B cell (primary cell): ENCODE measurements around the gene ADI1. TPM values are rescaled to one million over a fixed set of nuclear protein-coding genes. Genes with fewer than 3 reads are reported as not detected.

Source experiments
- ATAC-seq: fragments of 200-7000 bp; cut with Tn5 transposase; one replicate; pipeline ENCODE4 v1.10.0; 2021; ENCODE audit warnings: low read depth, mild to moderate bottlenecking, moderate number of reproducible peaks, moderate library complexity
- CTCF ChIA-PET: fragments of 350-600 bp; sonication (Branson Sonifier 250); formaldehyde crosslinking; loops from one replicate; lab custom pipeline; 2021; ENCODE audit warnings: antibody characterized with exemption, inconsistent platforms; lab: Charles Lee
- POLR2A ChIA-PET: fragments of 350-600 bp; sonication (Branson Sonifier 250); formaldehyde crosslinking; loops from one replicate; lab custom pipeline; 2021; ENCODE audit warnings: antibody characterized with exemption; lab: Charles Lee
- DNase-seq: peaks from one replicate; pipeline ENCODE4 v3.0.0; 2013
- H2AFZ ChIP-seq: 2 replicates; pipeline ENCODE4 v1.6.1; 2012; ENCODE audit warnings: mild to moderate bottlenecking, low read depth, low read length; ENCODE audit not compliant: insufficient read depth, poor library complexity, severe bottlenecking
- H3K27ac ChIP-seq, 2 donors: 1 replicate in 1 of 2; 2 replicates in 1 of 2; pipeline ENCODE4 v1.5.1; 2012 to 2013; ENCODE audit warnings: low read length in 2 of 2, mild to moderate bottlenecking in 2 of 2, moderate library complexity in 1 of 2
- H3K27me3 ChIP-seq, 4 experiments: fragments of 200-600 bp in 1 of 4; sonication (generic) in 1 of 4; replicated peaks in 1 of 4; 1 replicate in 2 of 4; 2 replicates in 2 of 4; pipeline versions ENCODE4 v1.6.1 to v1.7.0; 2013 to 2016; ENCODE audit warnings: low read length in 3 of 4, mild to moderate bottlenecking in 2 of 4, mixed read lengths in 1 of 4, moderate library complexity in 1 of 4; ENCODE audit not compliant: insufficient read depth in 4 of 4, control insufficient read depth in 3 of 4; ENCODE audit errors: control extremely low read depth in 1 of 4
- H3K36me3 ChIP-seq, 2 experiments: replicated peaks in 1 of 2; 1 replicate in 1 of 2; 2 replicates in 1 of 2; pipeline versions ENCODE4 v1.6.1 to v1.7.1; 2013; ENCODE audit warnings: low read length in 1 of 2; ENCODE audit not compliant: insufficient read depth in 2 of 2, control insufficient read depth in 1 of 2; ENCODE audit errors: control extremely low read depth in 1 of 2, extremely low read depth in 1 of 2
- H3K4me1 ChIP-seq, 2 donors: fragments of 200-600 bp in 1 of 2; sonication (generic) in 1 of 2; 1 replicate in 1 of 2; 2 replicates in 1 of 2; pipeline versions ENCODE4 v1.5.1 to v1.6.1; 2013 to 2017; ENCODE audit warnings: low read length in 2 of 2; ENCODE audit not compliant: control insufficient read depth in 2 of 2, insufficient read depth in 2 of 2
- H3K4me2 ChIP-seq: replicated peaks from 2 replicates; pipeline ENCODE3; 2012; ENCODE audit warnings: mild to moderate bottlenecking, low read depth, low read length; ENCODE audit not compliant: poor library complexity, severe bottlenecking
- H3K4me3 ChIP-seq, 5 experiments: fragments of 200-600 bp in 1 of 5; sonication (generic) in 1 of 5; 1 replicate in 3 of 5; 2 replicates in 2 of 5; pipeline versions ENCODE4 v1.5.1 to v1.7.0; 2011 to 2016; ENCODE audit warnings: low read length in 4 of 5, mild to moderate bottlenecking in 4 of 5, low read depth in 2 of 5, control low read depth in 1 of 5, moderate library complexity in 1 of 5; ENCODE audit not compliant: insufficient read depth in 1 of 5; ENCODE audit errors: control extremely low read depth in 1 of 5, extremely low read depth in 1 of 5
- H3K79me2 ChIP-seq: fragments of 200-600 bp; sonication (generic); one replicate; pipeline ENCODE4 v1.6.0; 2016; ENCODE audit warnings: low read length; ENCODE audit not compliant: control insufficient read depth, insufficient read depth
- H3K9ac ChIP-seq: fragments of 200-600 bp; sonication (generic); 2 replicates; pipeline ENCODE4 v1.6.1; 2017; ENCODE audit warnings: mild to moderate bottlenecking, low read length, moderate library complexity
- H3K9me3 ChIP-seq, 3 donors: one replicate each; pipeline versions ENCODE4 v1.6.1 to v1.7.1; 2013; ENCODE audit warnings: low read length in 2 of 3; ENCODE audit not compliant: control insufficient read depth in 2 of 3, insufficient read depth in 1 of 3; ENCODE audit errors: control extremely low read depth in 1 of 3
- H4K20me1 ChIP-seq: 2 replicates; pipeline ENCODE4 v1.6.0; 2012; ENCODE audit warnings: mild to moderate bottlenecking, low read length; ENCODE audit not compliant: insufficient read depth, control insufficient read depth, poor library complexity, severe bottlenecking
- H3K27ac Mint-ChIP-seq: one replicate; pipeline ENCODE4 v1.8.0; 2021; ENCODE audit warnings: mixed read lengths
- H3K27me3 Mint-ChIP-seq: one replicate; pipeline ENCODE4 v1.8.0; 2021; ENCODE audit warnings: mixed read lengths
- H3K4me1 Mint-ChIP-seq: one replicate; pipeline ENCODE4 v1.8.0; 2021; ENCODE audit warnings: mixed read lengths
- H3K4me3 Mint-ChIP-seq: one replicate; pipeline ENCODE4 v1.8.0; 2021; ENCODE audit warnings: mixed read lengths
- H3K9me3 Mint-ChIP-seq: one replicate; pipeline ENCODE4 v1.8.0; 2022; ENCODE audit warnings: mixed read lengths; ENCODE audit not compliant: insufficient read depth
- CTCF ChIP-seq: fragments of 200-600 bp; IDR thresholded peaks from one replicate; pipeline ENCODE4 v1.8.0; 2022; ENCODE audit warnings: antibody characterized with exemption, mild to moderate bottlenecking
- EZH2 ChIP-seq: IDR thresholded peaks from 2 replicates; pipeline ENCODE4 v1.6.1; 2012; ENCODE audit warnings: borderline replicate concordance, low read depth, mild to moderate bottlenecking, moderate library complexity, low read length; ENCODE audit not compliant: insufficient read depth, poor library complexity, severe bottlenecking
- WGBS: methylation state at CpG from one replicate; pipeline ENCODE4 v1.1.5; 2013; ENCODE audit warnings: missing lambda C conversion rate; ENCODE audit not compliant: insufficient coverage; 5-methylcytosine and 5-hydroxymethylcytosine counted together
- intact Hi-C: fragments of 100-400 bp; cut with micrococcal nuclease; formaldehyde crosslinking; loops from one replicate; pipeline ENCODE4 v1.10.0; 2022
- polyA plus RNA-seq: library from polyadenylated mRNA; depleted of rRNA; stranded (reverse); fragments of >200 nt; gene quantifications from 2 replicates; pipeline ENCODE4 v1.2.3, GENCODE V29; 2012
- total RNA-seq, 2 donors: library from RNA; stranded (reverse); fragments of 120-200 nt in 1 of 2; gene quantifications; 1 replicate in 1 of 2; 2 replicates in 1 of 2; pipeline versions ENCODE4 v1.2.3 to v1.2.4, GENCODE V29; 2013 to 2022

The ADI1 gene
- total and polyA plus RNA-seq, 2 donors (not counting 1 experiment from before 2014, with no cell fraction given), result 15.2 to 23.1 TPM

GRCh38 chr2:3566806-3567205 lies 47.5 kb upstream of the ADI1 start:
- Histone ChIP-seq H4K20me1 (no peaks in the 10 kb centered on the region), H2AFZ (no peak overlapping the region), H3K27ac (no peak overlapping the region), H3K9me3 (peaks cover 0 to 4% (median 0%) of the 10 kb centered on the region in 3 donors), H3K27me3 (no peaks in the 10 kb centered on the region), H3K4me2 (no peak overlapping the region), H3K9ac (no peak overlapping the region), H3K4me3 (no peak overlapping the region), H3K4me1 (peaks cover 29 to 32% of the 10 kb centered on the region in 2 donors), H3K79me2 (no peaks in the 10 kb centered on the region), H3K36me3 (no peaks in the 10 kb centered on the region)
- 88% methylated on average over 7 of the region's 9 CpGs for WGBS
- no peak for ATAC-seq
- no peaks in the 10 kb centered on the region for H3K27me3 Mint-ChIP-seq
- no peaks in the 10 kb centered on the region for H3K9me3 Mint-ChIP-seq
- DNase-seq, result no peak
- ChIA-PET POLR2A (no interaction called here), CTCF (no interaction called here)
- no peak overlapping the region for H3K4me3 Mint-ChIP-seq
- TF ChIP-seq CTCF (no peak), EZH2 (no peak)
- intact Hi-C loops, result no loop called here
- H3K27ac Mint-ChIP-seq, result peak overlapping the region; percentile 63
- peaks cover 29% of the 10 kb centered on the region for H3K4me1 Mint-ChIP-seq

- Mint-ChIP-seq H3K9me3 (no peaks in the 10 kb centered on the region), H3K4me3 (no peak overlapping the region), H3K27ac (peak overlapping the region; percentile 92), H3K4me1 (peaks cover 35% of the 10 kb centered on the region), H3K27me3 (no peaks in the 10 kb centered on the region)
- intact Hi-C loops, result no loop called here
- CTCF ChIA-PET, result interaction anchor here (1.8 kb wide), 1 partner anchor 9 kb away, joined by 16 read pairs; the partner anchor contains the start of gene RPS7
- Histone ChIP-seq H3K9ac (no peak overlapping the region), H4K20me1 (no peaks in the 10 kb centered on the region), H3K27ac (no peak overlapping the region), H3K36me3 (peaks cover 0 to 3% of the 10 kb centered on the region in 2 experiments), H3K4me2 (peak overlapping the region; percentile 59), H3K4me3 (no peak overlapping the region), H3K9me3 (peaks cover 0 to 4% (median 0%) of the 10 kb centered on the region in 3 donors), H2AFZ (no peak overlapping the region), H3K79me2 (no peaks in the 10 kb centered on the region), H3K27me3 (no peaks in the 10 kb centered on the region), H3K4me1 (peaks cover 29 to 34% of the 10 kb centered on the region in 2 donors)
- TF ChIP-seq CTCF (no peak), EZH2 (no peak)
- WGBS, result 100% methylated on average over 2 of the region's 6 CpGs
- POLR2A ChIA-PET, result no interaction called here
- DNase-seq, result no peak
- no peak for ATAC-seq
Measured at GRCh38 chr2:3565117-3565516, 45.8 kb upstream of the ADI1 start.
